ENCODE measurements around the gene CCDC92.

DNA sequence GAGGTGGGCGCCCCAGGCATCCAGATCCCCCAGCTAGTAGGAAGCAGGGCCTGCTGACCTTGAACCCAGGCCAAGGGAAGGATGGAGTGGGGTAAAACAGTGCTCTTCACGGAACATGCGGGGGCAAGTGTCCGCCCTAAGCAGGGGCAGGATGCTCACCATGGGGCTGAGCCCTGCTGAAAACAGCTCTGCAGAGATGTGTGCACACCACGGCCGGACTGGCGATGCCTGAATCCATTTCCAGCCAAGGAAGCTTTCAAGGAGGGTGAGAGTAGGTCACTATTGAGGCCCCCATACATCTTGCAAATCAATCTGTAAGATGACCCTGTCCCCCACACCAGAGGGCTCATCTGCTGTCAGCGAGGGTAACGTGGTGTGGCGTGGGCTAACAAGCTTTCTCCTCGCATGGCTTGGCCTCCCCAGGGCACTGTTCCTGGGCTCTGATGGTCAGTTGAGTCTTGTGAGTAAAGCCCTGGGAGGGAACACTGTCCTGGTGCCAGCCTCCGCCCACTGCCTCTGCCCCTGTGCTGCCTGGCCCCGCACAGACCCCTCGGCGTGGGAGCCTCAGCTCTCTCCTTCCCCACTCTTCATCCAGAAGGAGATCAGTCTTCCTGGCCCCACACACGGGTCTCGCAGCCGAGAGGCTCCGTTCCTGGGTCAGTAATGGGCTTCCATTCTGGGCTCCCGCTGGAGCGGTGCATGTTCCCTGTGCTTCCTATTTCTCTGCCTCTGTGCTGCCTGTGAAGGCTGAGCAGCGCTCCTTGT lies 69.1 kb downstream of the CCDC92 start:
- no peak for TF ChIP-seq GATA2 (IDR thresholded peaks at IDR 0.05; ENCODE audit: low read depth, low read length)
- TF ChIP-seq GATA3 (IDR thresholded peaks at IDR 0.05; ENCODE audit: low read depth, low read length): no peak

All from SH-SY5Y (cell line).